K562 (cell line): ENCODE results near the gene ZBTB46. TPM values are rescaled to one million over a fixed set of nuclear protein-coding genes. Genes with fewer than 3 reads are reported as not detected.

Experiments
- CBFA2T2 ChIP-seq: fragments of 450-650 bp; conservative IDR thresholded peaks from 2 replicates; pipeline ENCODE4 v1.6.1; 2017; ENCODE audit warnings: mild to moderate bottlenecking
- DPF2 ChIP-seq: fragments of 450-650 bp; IDR thresholded peaks from 2 replicates; pipeline ENCODE4 v1.6.1; 2016
- ESRRA ChIP-seq: fragments of 450-650 bp; IDR thresholded peaks from 2 replicates; pipeline ENCODE4 v1.6.1; 2014; ENCODE audit warnings: low read depth, mild to moderate bottlenecking, moderate library complexity, borderline replicate concordance
- FOXP1 ChIP-seq: sonication (generic); formaldehyde crosslinking; IDR thresholded peaks from 2 replicates; pipeline ENCODE4 v1.8.0; 2022; ENCODE audit warnings: mild to moderate bottlenecking, missing genetic modification reagents
- MAZ ChIP-seq, 2 experiments: fragments of 450-650 bp in 1 of 2; sonication (generic) in 1 of 2; formaldehyde crosslinking; IDR thresholded peaks in 1 of 2; conservative IDR thresholded peaks in 1 of 2; 2 replicates each; pipeline versions ENCODE4 v1.4.0 to v1.5.0; 2020; ENCODE audit warnings: mild to moderate bottlenecking in 1 of 2, missing genetic modification reagents in 1 of 2
- NFIC ChIP-seq: fragments of 450-650 bp; IDR thresholded peaks from 2 replicates; pipeline ENCODE4 v1.6.1; 2017; ENCODE audit warnings: mild to moderate bottlenecking, inconsistent platforms
- NR2C1 ChIP-seq, 2 experiments: fragments of 450-650 bp; IDR thresholded peaks; 2 replicates each; pipeline ENCODE4 v1.6.1; 2017; ENCODE audit warnings: mild to moderate bottlenecking in 2 of 2, antibody characterized with exemption in 1 of 2, inconsistent platforms in 1 of 2, missing compliant biosample characterization in 1 of 2, missing genetic modification characterization in 1 of 2
- NRF1 ChIP-seq, 2 experiments: fragments of 450-650 bp; IDR thresholded peaks in 1 of 2; conservative IDR thresholded peaks in 1 of 2; 2 replicates each; pipeline ENCODE4 v1.6.1; 2014; ENCODE audit warnings: mild to moderate bottlenecking in 2 of 2
- polyA plus RNA-seq, 8 experiments: library from polyadenylated mRNA; depleted of rRNA in 4 of 8; stranded (reverse) in 5 of 8; unstranded in 3 of 8; fragments of >200 nt; fragmentation: Nextera tagmentation in 2 of 8; fragmentation: Illumina TruSeq in 1 of 8; extraction: Ambion mirVana in 2 of 8; extraction: Trizol in 1 of 8; gene quantifications; 2 replicates each; pipeline versions ENCODE4 v1.2.1 to v1.2.3, GENCODE V29; 2011 to 2014; ENCODE audit warnings: inconsistent platforms in 1 of 8, missing spikeins in 1 of 8
- total RNA-seq, 7 experiments: library from RNA; depleted of rRNA in 6 of 7; stranded (reverse); fragments of >200 nt in 6 of 7; fragmentation: Illumina TruSeq in 2 of 7; extraction: Trizol in 2 of 7; gene quantifications; 2 replicates each; pipeline versions ENCODE4 v1.2.1 to v1.2.3, GENCODE V29; 2011 to 2021; ENCODE audit warnings: low replicate concordance in 1 of 7
- TF ChIP-seq, protein P1 (sequence below): fragments of 450-650 bp; conservative IDR thresholded peaks from 2 replicates; pipeline ENCODE4 v1.6.1; 2016; ENCODE audit warnings: missing genetic modification characterization, low read depth, mild to moderate bottlenecking, control low read depth, missing compliant biosample characterization
- TF ChIP-seq, protein P2 (sequence below), 2 experiments: IDR thresholded peaks; 2 replicates each; pipeline ENCODE4 v1.6.1; 2011; ENCODE audit warnings: borderline replicate concordance in 1 of 2, control low read depth in 1 of 2, low read depth in 1 of 2, low read length in 1 of 2, mild to moderate bottlenecking in 1 of 2, mixed read lengths in 1 of 2, moderate library complexity in 1 of 2; ENCODE audit not compliant: insufficient read depth in 1 of 2, insufficient read length in 1 of 2, poor library complexity in 1 of 2, severe bottlenecking in 1 of 2; ENCODE audit errors: extremely low read depth in 1 of 2
- TF ChIP-seq, protein P3 (sequence below): fragments of 200-800 bp; sonication (Bioruptor generic); IDR thresholded peaks from 2 replicates; pipeline ENCODE4 v1.6.1; 2016; ENCODE audit warnings: missing genetic modification characterization, missing compliant biosample characterization
- TF ChIP-seq, protein P4 (sequence below): fragments of 450-650 bp; IDR thresholded peaks from 2 replicates; pipeline ENCODE4 v1.6.1; 2018; ENCODE audit not compliant: partially characterized antibody
- TF ChIP-seq, protein P5 (sequence below), 2 experiments: fragments of 450-650 bp in 1 of 2; sonication (generic) in 1 of 2; formaldehyde crosslinking; conservative IDR thresholded peaks; 2 replicates each; pipeline versions ENCODE4 v1.4.0 to v1.8.1; 2020 to 2022; ENCODE audit warnings: mild to moderate bottlenecking in 1 of 2, missing genetic modification reagents in 1 of 2

ZBTB46 gene
- total and polyA plus RNA-seq, 9 of the 15 experiments (the other 6 are each of a cell fraction or from before 2014, with no cell fraction given) = 0.29 to 4.1 (median 1.1) TPM

DNA sequence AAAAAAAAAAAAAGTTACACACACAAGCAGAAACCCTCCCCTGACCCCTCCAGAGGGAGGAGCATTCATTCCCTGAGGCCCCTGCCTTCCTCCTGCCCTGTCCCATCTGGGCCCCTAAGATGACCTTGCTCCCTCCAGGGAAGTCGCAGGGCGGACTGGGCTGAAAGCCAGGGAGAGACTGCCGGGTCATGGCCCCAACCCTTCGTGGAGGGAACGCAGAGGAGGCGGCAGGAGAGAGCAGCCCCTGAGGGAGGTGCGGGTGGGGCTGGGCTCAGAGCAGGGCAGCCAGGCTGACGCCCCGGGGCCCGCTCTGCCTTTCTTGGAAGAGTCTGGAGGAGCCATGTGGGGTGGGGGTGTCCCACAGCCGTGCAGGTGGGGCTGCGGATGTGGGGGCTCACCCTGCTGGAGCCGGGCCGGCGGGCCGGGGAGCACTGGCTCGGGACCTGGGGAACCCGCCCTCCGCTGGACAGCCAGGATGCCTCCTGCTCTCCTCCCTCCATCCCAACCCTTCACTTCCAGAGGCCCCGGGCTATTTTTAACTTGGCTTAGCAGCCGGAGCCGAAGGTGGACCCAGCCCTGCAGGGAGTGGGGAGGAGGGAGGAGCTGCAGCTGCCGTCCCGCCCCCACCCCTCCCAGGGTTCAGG lies 15.2 kb upstream of the ZBTB46 start (continued):
- TF ChIP-seq, protein P1, sequence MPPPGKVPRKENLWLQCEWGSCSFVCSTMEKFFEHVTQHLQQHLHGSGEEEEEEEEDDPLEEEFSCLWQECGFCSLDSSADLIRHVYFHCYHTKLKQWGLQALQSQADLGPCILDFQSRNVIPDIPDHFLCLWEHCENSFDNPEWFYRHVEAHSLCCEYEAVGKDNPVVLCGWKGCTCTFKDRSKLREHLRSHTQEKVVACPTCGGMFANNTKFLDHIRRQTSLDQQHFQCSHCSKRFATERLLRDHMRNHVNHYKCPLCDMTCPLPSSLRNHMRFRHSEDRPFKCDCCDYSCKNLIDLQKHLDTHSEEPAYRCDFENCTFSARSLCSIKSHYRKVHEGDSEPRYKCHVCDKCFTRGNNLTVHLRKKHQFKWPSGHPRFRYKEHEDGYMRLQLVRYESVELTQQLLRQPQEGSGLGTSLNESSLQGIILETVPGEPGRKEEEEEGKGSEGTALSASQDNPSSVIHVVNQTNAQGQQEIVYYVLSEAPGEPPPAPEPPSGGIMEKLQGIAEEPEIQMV (tag) = peak; percentile 64; the same call in 1 of the 2 replicates
- TF ChIP-seq NR2C1 (IDR thresholded peaks at IDR 0.05) = peak; percentile 53; the same call in 1 of the 2 replicates
- TF ChIP-seq NR2C1 (tag; IDR thresholded peaks at IDR 0.05) = no peak
- peak; percentile 92 for TF ChIP-seq ESRRA
- TF ChIP-seq CBFA2T2 = peak; percentile 27; the same call in 1 of the 2 replicates
- TF ChIP-seq NFIC = peak; percentile 94
- peak; percentile 31 to 34; a peak in 3 of 4 replicates for TF ChIP-seq NRF1 (conservative IDR thresholded peaks at IDR 0.05 in 1 of 2, IDR thresholded peaks at IDR 0.05 in 1 of 2)
- peak; percentile 50 for TF ChIP-seq DPF2
- TF ChIP-seq FOXP1 (CRISPR knock-in tag) = no peak
- TF ChIP-seq MAZ (CRISPR knock-in tag; conservative IDR thresholded peaks at IDR 0.05 in 1 of 2, IDR thresholded peaks at IDR 0.05 in 1 of 2) = peak; percentile 65 to 70; a peak in 3 of 4 replicates
- TF ChIP-seq, protein P2, sequence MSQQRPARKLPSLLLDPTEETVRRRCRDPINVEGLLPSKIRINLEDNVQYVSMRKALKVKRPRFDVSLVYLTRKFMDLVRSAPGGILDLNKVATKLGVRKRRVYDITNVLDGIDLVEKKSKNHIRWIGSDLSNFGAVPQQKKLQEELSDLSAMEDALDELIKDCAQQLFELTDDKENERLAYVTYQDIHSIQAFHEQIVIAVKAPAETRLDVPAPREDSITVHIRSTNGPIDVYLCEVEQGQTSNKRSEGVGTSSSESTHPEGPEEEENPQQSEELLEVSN (IDR thresholded peaks at IDR 0.05; ENCODE audit: borderline replicate concordance in 1 of 2, extremely low read depth in 1 of 2, insufficient read depth in 1 of 2, insufficient read length in 1 of 2, low read depth in 1 of 2, low read length in 1 of 2, poor library complexity in 1 of 2, severe bottlenecking in 1 of 2) = peak; percentile 15 to 59
- TF ChIP-seq, protein P3, sequence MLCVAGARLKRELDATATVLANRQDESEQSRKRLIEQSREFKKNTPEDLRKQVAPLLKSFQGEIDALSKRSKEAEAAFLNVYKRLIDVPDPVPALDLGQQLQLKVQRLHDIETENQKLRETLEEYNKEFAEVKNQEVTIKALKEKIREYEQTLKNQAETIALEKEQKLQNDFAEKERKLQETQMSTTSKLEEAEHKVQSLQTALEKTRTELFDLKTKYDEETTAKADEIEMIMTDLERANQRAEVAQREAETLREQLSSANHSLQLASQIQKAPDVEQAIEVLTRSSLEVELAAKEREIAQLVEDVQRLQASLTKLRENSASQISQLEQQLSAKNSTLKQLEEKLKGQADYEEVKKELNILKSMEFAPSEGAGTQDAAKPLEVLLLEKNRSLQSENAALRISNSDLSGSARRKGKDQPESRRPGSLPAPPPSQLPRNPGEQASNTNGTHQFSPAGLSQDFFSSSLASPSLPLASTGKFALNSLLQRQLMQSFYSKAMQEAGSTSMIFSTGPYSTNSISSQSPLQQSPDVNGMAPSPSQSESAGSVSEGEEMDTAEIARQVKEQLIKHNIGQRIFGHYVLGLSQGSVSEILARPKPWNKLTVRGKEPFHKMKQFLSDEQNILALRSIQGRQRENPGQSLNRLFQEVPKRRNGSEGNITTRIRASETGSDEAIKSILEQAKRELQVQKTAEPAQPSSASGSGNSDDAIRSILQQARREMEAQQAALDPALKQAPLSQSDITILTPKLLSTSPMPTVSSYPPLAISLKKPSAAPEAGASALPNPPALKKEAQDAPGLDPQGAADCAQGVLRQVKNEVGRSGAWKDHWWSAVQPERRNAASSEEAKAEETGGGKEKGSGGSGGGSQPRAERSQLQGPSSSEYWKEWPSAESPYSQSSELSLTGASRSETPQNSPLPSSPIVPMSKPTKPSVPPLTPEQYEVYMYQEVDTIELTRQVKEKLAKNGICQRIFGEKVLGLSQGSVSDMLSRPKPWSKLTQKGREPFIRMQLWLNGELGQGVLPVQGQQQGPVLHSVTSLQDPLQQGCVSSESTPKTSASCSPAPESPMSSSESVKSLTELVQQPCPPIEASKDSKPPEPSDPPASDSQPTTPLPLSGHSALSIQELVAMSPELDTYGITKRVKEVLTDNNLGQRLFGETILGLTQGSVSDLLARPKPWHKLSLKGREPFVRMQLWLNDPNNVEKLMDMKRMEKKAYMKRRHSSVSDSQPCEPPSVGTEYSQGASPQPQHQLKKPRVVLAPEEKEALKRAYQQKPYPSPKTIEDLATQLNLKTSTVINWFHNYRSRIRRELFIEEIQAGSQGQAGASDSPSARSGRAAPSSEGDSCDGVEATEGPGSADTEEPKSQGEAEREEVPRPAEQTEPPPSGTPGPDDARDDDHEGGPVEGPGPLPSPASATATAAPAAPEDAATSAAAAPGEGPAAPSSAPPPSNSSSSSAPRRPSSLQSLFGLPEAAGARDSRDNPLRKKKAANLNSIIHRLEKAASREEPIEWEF (CRISPR knock-in tag) = no peak
- TF ChIP-seq, protein P4, sequence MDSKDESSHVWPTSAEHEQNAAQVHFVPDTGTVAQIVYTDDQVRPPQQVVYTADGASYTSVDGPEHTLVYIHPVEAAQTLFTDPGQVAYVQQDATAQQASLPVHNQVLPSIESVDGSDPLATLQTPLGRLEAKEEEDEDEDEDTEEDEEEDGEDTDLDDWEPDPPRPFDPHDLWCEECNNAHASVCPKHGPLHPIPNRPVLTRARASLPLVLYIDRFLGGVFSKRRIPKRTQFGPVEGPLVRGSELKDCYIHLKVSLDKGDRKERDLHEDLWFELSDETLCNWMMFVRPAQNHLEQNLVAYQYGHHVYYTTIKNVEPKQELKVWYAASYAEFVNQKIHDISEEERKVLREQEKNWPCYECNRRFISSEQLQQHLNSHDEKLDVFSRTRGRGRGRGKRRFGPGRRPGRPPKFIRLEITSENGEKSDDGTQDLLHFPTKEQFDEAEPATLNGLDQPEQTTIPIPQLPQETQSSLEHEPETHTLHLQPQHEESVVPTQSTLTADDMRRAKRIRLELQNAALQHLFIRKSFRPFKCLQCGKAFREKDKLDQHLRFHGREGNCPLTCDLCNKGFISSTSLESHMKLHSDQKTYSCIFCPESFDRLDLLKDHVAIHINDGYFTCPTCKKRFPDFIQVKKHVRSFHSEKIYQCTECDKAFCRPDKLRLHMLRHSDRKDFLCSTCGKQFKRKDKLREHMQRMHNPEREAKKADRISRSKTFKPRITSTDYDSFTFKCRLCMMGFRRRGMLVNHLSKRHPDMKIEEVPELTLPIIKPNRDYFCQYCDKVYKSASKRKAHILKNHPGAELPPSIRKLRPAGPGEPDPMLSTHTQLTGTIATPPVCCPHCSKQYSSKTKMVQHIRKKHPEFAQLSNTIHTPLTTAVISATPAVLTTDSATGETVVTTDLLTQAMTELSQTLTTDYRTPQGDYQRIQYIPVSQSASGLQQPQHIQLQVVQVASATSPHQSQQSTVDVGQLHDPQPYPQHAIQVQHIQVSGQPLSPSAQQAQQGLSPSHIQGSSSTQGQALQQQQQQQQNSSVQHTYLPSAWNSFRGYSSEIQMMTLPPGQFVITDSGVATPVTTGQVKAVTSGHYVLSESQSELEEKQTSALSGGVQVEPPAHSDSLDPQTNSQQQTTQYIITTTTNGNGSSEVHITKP = peak; percentile 53
- TF ChIP-seq, protein P5, sequence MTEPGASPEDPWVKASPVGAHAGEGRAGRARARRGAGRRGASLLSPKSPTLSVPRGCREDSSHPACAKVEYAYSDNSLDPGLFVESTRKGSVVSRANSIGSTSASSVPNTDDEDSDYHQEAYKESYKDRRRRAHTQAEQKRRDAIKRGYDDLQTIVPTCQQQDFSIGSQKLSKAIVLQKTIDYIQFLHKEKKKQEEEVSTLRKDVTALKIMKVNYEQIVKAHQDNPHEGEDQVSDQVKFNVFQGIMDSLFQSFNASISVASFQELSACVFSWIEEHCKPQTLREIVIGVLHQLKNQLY (CRISPR knock-in tag; conservative IDR thresholded peaks at IDR 0.05) = no peak
